ENCODE data around the gene MAP2K7.

DNA sequence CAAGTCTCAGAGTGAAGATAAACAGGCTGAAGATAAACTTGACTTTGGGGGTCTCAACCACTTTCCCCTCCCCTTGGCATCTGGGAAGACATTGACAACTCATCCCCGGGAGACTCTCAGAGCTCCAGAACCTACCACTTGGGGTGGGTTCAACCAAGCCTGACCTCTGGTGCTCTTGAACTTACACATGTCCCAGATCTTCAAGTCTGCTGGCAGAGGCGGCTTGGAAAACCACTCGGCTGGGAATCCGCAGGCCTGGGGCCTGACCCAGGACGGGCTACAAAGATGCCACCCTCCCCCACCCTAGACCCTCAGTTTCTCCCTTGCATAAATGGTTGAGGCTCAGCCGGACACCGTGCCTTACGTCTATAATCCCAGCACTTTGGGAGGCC, 14.9 kb upstream of the MAP2K7 start:
- TF ChIP-seq POLR2A (IDR thresholded peaks at IDR 0.05) (no peak), CTCF (IDR thresholded peaks at IDR 0.05) (no peak)

Data from lower leg skin (tissue), 3 donors.